B cell (primary cell): ENCODE measurements around the gene CNKSR3.

Experiments
- EZH2 ChIP-seq: IDR thresholded peaks from 2 replicates; pipeline ENCODE4 v1.6.1; 2012; ENCODE audit warnings: borderline replicate concordance, low read depth, mild to moderate bottlenecking, moderate library complexity, low read length; ENCODE audit not compliant: insufficient read depth, poor library complexity, severe bottlenecking
- TF ChIP-seq, protein P1 (sequence below): fragments of 200-600 bp; IDR thresholded peaks from one replicate; pipeline ENCODE4 v1.8.0; 2022; ENCODE audit warnings: antibody characterized with exemption, mild to moderate bottlenecking

DNA sequence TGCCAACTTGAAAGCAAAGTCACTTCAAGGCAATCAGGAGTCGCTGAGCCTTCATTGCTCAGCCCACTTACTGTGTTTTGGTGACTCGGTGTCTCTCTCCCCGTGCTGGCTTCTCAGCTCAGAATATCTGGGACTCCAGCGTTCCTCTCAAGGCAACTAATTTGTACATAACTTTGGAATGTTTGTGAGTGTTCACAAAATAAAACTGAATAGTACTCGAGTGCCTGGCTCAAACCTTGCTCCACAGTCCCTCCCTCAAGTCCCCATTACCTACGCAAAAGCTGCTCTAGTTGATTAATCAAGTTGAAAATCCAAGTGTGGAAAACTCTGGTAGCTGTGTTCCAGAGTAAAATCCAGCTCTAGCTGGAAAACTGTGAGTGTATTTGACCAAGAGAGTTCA lies 162.5 kb downstream of the CNKSR3 start:
- TF ChIP-seq, protein P1, sequence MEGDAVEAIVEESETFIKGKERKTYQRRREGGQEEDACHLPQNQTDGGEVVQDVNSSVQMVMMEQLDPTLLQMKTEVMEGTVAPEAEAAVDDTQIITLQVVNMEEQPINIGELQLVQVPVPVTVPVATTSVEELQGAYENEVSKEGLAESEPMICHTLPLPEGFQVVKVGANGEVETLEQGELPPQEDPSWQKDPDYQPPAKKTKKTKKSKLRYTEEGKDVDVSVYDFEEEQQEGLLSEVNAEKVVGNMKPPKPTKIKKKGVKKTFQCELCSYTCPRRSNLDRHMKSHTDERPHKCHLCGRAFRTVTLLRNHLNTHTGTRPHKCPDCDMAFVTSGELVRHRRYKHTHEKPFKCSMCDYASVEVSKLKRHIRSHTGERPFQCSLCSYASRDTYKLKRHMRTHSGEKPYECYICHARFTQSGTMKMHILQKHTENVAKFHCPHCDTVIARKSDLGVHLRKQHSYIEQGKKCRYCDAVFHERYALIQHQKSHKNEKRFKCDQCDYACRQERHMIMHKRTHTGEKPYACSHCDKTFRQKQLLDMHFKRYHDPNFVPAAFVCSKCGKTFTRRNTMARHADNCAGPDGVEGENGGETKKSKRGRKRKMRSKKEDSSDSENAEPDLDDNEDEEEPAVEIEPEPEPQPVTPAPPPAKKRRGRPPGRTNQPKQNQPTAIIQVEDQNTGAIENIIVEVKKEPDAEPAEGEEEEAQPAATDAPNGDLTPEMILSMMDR = no peak
- no peak for TF ChIP-seq EZH2
